DMS79 (cell line): ENCODE results near the gene ACVR1C.

Experiments used
- DNase-seq: peaks from one replicate; lab custom pipeline; 2025; lab: John Stamatoyannopoulos, UW

The ACVR1C gene

GRCh38 chr2:157628477-157629415, at the start of gene ACVR1C:
ACVR1C (minus strand) TSS chr2:157628864; CDS start chr2:157628644, 220 bp downstream.
- peak; percentile 15 for DNase-seq

DNA sequence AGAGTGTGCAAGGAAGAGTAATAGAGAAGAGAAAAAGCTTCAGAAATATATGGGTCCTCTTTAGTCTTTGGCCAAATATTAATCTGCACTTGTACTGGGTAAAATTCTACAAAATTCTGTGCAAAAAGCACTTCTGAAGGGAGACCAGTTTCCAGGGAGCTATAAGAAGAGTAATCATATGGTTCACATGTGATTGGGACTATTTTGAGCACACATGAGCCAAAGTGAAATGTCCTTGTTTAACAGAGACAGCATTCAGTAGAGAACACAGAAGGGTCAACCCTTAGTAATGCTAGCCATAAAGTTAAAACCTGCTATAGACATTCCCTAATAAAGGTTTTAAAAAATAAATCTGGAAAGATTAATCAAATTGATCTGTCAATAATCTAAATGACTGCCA, 49.3 kb upstream of the ACVR1C start:
- DNase-seq, result no peak

DNA sequence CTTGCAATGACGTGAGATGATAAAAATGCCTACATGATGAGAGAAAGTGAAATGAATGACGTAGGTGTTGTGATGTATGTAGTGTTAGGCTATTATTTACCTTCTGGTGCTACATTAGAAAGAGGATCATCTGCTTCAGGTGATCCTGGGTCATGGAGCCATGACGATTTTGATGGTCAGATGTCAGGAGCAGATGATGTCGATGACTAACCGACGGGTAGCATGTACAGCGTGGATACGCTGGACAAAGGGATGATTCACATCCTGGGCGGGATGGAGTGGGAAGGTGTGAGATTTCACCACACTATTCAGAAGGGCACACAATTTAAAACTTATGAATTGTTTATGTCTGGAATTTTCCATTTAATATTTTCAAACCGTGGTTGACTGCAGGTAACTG, 43.5 kb upstream of the ACVR1C start:
- DNase-seq, result no peak

GRCh38 chr2:157662401-157662800, 33.7 kb upstream of the ACVR1C start:
- peak; percentile 3 for DNase-seq

DNA sequence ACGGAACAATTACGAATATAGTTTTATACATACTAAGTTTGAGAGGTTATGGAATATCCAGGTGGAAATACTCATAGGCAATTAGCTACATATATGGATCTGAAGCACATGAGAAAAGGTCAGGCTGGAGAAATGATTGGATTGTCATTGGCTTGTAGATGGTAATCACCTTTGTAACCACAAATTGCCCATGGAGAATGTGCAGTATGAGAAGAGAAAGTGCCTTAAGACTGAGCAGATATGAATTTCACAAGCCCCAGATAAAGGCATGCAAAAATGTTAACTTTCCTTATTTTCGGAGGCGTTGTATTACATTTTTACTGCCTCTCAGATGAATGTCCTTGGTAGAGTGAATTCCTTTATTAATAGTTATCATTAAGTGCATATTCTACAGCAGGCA, 33.1 kb upstream of the ACVR1C start:
- no peak for DNase-seq

GRCh38 chr2:157657858-157658257, 29.2 kb upstream of the ACVR1C start:
- no peak for DNase-seq

DNA sequence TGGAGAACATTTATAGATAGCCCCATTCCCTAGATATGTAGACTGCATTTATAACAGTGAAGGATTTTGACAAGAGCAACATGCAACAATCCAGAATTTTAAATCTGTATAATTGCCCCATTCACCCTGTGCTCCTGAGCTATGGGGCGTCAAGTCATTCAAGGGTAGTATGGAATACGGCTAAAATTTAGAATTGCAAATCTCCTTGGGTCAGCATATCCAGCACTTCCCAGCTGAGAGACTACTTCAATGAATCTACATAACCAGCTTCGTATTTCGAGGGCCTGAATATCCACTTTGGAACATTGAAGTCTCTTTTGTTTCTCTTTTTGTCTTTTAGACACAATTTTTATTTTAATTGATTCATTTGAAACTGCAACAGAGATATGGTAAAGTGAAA, 28.4 kb upstream of the ACVR1C start:
- no peak for DNase-seq

GRCh38 chr2:157644776-157645175, 16.1 kb upstream of the ACVR1C start:
- no peak for DNase-seq

DNA sequence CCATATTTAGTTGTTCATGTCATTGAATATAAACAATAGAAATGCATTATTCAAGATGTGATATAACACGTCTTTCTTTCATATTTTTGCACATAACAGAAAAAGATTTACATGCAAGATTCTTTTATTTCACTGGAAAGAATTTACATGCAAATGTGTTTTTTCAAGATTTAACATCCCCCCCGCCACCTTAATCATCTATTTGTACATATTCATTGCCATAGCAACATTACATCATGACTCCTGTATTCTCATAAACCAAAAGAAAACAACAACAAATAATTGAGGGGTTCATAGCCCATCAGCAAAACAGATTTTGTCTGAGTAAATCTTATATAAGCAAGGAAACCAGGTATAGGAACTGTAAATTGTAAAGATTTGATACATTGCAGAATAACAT, 3.2 kb upstream of the ACVR1C start:
- DNase-seq, result no peak

DNA sequence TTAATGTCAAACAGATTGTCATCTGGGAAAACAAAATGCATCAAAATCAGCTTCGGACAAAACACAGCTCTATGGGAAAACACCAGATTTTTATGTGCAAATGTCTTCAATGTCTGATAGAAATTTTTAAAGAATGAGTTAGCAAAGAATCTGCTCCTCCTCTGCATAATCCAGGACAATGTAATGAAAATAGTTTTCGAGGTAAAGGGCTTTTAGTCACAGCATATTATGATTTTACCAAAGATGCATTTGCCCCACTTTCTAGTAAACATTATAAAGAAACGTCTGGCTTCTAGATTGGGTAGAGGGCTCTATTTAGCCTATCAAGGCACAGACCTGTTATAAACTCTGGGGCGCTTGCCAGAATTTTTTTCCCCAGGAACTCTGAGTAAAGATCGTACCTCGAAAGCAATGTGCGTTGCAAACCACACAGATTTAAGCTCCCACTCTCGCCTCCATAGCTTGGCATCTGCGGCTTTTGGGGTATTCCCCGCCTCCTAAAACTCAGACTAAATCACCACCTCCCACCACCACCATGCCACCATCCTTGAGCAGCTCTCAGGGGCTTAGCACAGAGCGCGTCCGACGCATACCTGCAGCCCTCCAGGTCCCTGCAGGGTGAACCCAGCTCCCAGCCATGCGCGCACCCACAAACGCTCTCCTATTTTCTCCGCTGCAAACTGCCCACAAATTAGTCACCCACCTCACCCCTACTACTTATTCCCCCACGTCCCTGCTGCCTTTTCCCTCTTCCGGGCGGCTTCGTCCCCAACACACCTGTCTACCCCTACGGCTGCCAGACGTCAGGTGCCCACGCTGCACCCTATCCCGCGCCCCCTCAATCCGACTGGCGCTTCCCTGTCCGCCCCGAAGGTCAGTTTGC, 829 bp downstream of the ACVR1C start:
- no peak for DNase-seq

DNA sequence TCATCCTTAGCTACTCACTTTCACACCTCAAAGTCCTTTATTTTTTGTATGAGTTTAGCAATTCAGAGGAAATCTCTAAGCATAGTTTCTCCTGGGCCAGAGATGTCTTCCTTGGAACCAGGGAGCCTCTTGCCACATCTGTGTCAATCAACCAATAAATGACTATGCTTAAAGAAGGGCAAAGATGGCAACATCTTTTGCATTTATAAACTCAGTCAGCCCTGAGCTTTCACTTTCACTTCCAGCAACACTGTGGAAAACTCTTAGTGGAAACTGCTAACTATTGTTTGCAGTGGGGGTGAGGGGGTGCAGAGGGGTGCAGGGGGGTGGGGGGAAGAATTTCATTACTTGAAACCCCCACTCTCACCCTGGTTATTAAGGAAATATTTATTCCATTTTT, 3.4 kb downstream of the ACVR1C start:
- no peak for DNase-seq

GRCh38 chr2:157620956-157621355, 7.7 kb downstream of the ACVR1C start:
- no peak for DNase-seq

GRCh38 chr2:157611726-157612125, 16.9 kb downstream of the ACVR1C start:
- no peak for DNase-seq

DNA sequence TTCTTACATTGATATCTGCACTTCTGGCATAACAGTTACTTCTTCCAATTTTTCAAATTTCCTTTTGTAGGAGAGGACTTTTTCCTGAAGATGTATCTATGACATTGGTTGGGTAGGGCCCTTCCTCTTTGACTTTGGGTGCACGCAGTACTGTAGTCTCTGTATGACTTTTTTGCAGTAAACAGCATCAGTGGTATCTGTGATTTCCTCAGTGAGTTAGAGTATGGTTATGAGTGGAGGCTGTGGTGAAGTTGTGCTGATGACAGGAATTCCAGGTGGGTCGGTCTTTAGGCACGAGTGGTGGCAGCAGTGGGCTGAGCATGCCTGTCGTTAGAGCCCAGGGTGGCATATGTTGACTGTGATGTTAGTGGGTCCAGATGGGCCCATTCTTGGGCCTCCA, 17.6 kb downstream of the ACVR1C start:
- no peak for DNase-seq

DNA sequence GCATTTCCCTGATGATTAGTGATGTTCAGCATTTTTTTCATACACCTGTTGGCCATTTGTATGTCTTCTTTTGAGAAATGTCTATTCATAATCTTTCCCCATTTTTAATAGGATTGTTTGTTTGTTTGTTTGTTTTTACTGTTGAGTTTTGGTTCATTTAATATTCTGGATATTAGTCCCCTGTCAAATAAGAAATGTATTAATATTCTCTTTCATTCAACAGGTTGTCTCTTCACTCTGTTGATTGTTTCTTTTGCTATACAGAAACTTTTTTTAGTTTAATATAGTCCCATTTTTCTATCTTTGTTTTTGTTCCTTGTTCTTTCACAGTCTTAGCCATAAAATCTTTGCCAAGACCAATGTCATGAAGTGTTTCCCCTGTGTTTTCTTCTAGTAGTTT, 22.1 kb downstream of the ACVR1C start:
- no peak for DNase-seq

- no peak for DNase-seq
Observed at GRCh38 chr2:157603198-157603597, 25.5 kb downstream of the ACVR1C start.

GRCh38 chr2:157601807-157602206, 26.9 kb downstream of the ACVR1C start:
- DNase-seq, result no peak

DNA sequence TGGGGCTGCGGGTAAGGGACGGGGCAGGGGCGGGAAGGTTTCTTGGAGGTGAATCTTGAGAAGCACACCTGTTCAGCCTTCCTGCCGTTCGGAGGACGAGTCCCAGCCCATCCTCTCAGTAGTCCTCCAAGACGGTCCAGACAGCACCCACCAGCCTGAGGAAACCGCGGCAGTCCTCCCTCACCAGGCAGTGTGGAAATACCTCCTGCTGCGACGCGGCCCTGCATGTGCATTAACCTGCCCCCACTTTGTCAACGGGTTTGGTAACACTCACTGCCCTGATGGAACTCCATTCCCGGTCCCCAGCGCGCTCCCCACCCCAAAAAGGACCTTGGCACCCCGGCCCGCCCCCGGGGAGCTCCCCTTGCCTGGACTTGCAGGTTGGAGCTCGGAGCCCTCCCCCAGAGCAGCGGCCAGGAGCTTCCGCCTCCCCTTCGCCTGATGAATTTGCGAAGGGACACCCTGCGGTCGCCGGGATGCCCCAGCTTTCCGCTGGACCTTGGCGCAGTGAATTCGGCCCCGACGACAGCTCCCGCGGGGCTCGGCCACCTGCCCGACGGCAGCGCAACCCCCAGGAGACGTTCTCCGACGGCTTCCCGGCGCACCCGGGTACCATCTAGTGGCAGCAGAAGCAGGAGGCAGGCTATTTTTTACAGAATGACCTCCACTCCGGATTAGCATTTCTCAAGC, 31.5 kb downstream of the ACVR1C start:
- DNase-seq, result no peak

DNA sequence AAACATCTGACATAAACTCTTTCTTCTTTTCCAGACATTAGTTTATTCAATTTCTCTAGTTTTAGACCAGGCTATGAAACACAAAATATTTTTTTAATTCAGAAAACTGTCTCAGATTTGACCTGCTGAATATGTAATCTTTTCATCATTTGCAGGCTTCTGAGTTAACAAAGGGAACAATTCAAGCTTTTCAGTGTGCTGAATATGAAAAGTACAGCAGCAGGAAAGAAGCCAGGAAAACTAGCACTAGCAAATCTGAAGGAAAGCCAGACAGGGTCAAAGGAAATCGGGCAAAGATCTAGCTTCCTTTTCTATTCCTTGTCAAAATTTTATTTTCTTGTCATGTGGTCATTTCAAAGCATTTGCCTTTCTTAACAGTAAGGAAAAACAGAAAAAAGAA, 35.3 kb downstream of the ACVR1C start:
- no peak for DNase-seq

DNA sequence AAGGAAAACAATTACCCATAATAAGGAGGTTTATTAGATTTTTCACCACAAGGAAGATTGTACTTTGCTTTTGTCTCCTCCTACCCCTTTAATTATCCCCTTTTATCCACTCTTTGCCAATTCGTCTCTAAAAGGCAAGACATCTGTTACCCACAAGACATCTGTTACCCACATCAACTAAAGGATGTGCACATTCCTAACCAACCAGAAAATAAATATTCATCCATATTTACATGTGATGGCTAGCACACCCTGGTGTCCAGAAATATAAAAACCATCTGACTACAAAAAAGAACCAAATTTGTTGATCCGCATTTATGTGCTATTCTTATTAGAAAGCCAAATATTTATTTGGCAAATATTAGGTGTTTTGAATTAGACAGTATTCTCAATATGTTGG, 35.7 kb downstream of the ACVR1C start:
- DNase-seq, result no peak

GRCh38 chr2:157592374-157592773, 36.3 kb downstream of the ACVR1C start:
- no peak for DNase-seq

DNA sequence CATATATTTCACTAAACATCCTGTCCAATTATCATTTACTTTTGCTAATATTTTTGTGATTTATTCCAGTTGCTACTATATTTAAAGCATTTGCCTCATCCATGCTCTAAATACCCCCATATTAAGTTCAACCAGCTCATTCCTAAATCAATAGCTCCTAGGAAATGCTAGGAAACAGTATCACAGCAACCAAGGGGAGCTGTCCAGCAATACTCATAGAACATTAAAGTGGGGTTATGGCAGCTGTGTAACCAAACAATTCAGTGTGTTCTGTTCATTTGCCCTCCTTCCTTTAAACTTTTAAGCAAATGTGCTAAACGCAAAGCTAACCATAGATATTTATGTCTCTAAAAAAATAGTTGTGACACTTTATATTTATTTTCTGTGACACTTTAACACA, 41.1 kb downstream of the ACVR1C start:
- no peak for DNase-seq
